ENCODE measurements around the gene PHF13. TPM values are rescaled to one million over a fixed set of nuclear protein-coding genes. Genes with fewer than 3 reads are reported as not detected.

PHF13 gene
- total and polyA plus RNA-seq, 7 experiments from 2014 or later: 4.4 to 14.3 (median 8.0) TPM

DNA sequence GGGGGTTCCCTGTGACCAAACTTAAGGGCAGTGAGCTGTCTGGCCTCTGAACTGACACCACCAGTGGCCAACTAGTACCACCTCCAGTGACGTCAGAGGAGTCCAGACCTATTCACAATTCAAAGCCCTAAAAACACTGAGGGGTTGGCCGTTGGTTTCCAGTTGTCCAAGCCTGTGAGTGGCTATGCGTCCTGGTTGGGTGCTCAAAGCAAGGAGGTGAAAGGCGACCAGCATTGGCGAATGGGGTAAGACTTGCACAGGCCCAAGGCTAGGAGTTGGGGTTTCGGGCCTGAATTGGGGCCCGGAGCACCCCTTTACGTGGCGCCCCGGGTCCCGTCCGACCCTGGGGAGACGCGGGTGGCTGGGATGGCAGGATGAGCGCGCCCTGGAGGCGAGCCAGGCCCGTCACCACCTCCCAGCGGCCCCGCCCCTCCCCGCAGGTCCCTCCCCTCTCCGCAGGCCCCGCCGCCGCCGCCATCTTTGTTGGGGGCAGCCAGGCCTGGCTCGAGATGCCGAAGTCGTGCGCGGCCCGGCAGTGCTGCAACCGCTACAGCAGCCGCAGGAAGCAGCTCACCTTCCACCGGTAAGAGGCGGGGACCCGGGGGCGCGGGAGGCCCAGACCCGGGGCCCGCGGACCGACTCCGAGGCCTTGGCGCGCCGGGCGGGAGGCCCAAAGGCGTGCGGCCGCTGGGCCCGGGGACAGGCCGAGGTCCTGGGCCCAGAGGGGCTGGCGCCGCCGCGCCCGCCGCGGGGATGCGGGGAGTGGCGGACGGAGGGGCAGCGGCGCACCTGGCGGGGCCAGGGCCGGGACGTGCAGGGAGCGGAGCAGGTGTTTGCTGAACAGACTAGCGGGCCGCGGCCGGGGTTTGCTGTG is 11.4 kb downstream of the PHF13 start, which contains the start of gene THAP3:
THAP3 (plus strand) TSS at position 159 of the 874 bp plus-strand sequence; CDS start at position 510, 351 bp downstream.
- peaks cover 11 to 39% (median 30%) of the 10 kb centered on the region in 7 donors for H3K4me1 Mint-ChIP-seq
- ChIA-PET POLR2A (interaction anchor here (0.6 to 14.2 kb wide), 5 partner anchors 9 to 439 kb away, joined by 3 to 246 read pairs (median 5); partner anchors contain the start of genes KLHL21 and PHF13), CTCF (interaction anchor here (1.0 to 2.0 kb wide), 3 partner anchors 21 to 27 kb away, joined by 3 to 8 read pairs (median 7); no protein-coding TSS in a partner anchor)
- peak; percentile 99 for ATAC-seq
- DNase-seq: peak; percentile 77 to 90 (median 87)
- peaks cover 0 to 16% (median 5%) of the 10 kb centered on the region in 5 donors for H3K36me3 Mint-ChIP-seq
- H3K9me3 Mint-ChIP-seq: no peaks in the 10 kb centered on the region
- peak within 1 kb of the TSS; percentile 72 to 96 (median 86) for H3K27ac Mint-ChIP-seq
- Histone ChIP-seq H3K4me1 (ENCODE audit: control insufficient read depth in 2 of 2, insufficient read depth in 2 of 2, low read length in 2 of 2) (peaks cover 13 to 18% of the 10 kb centered on the region in 2 donors), H3K9me3 (ENCODE audit: control insufficient read depth in 2 of 3, low read length in 3 of 3) (no peaks in the 10 kb centered on the region), H3K4me3 (ENCODE audit: low read length) (peak within 1 kb of the TSS; percentile 52), H3K36me3 (ENCODE audit: control insufficient read depth in 2 of 3, insufficient read depth in 3 of 3, low read length in 3 of 3) (peaks cover 0 to 51% (median under 1%) of the 10 kb centered on the region in 3 experiments), H3K27ac (ENCODE audit: low read depth, low read length) (peak within 1 kb of the TSS; percentile 78), H3K27me3 (ENCODE audit: control insufficient read depth in 2 of 2, insufficient read depth in 2 of 2, low read length in 2 of 2) (no peaks in the 10 kb centered on the region)
- H3K27me3 Mint-ChIP-seq: no peaks in the 10 kb centered on the region
- peak within 1 kb of the TSS; percentile 86 to 97 (median 92) for H3K4me3 Mint-ChIP-seq
- intact Hi-C loops (cut with micrococcal nuclease): loop anchor here (1.0 to 5.0 kb wide), 10 partner anchors 12 to 426 kb away; partner anchors contain the start of genes NOL9 (in 2 of the 2), PHF13 (in 2 of the 2), ZBTB48 (in 2 of the 2) and ACOT7 (in 1 of the 2)

DNA sequence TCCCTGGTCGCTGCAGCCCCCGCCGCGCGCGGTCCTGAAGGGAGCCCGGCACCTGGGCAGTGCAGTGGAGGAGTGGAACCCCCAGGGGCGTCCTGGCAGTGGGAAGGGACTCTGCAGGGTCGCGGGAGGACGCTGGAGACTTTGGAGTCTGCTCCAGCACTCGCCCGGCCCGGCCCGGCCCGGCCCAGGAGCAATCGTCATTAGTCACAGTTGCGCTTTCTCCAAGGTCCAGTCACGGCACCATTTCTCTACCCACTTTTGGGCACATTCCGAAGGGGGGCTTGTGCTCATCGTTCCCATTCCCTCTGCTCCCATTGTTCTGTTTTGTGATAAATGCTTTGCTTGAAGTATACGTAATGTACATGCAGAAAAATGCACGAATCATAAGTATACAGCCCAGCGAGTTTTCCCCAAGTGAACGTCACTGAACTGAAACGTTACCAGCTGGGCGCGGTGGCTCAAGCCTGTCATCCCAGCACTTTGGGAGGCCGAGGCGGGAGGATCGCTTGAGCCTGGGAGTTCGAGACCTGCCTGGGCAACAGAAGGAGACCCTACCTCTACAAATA is 12.1 kb downstream of the PHF13 start:
- Histone ChIP-seq H3K27ac (ENCODE audit: low read depth, low read length) (peak overlapping the region; percentile 78), H3K36me3 (ENCODE audit: control insufficient read depth in 2 of 3, insufficient read depth in 3 of 3, low read length in 3 of 3) (peaks cover 0 to 52% (median 5%) of the 10 kb centered on the region in 3 experiments)

DNA sequence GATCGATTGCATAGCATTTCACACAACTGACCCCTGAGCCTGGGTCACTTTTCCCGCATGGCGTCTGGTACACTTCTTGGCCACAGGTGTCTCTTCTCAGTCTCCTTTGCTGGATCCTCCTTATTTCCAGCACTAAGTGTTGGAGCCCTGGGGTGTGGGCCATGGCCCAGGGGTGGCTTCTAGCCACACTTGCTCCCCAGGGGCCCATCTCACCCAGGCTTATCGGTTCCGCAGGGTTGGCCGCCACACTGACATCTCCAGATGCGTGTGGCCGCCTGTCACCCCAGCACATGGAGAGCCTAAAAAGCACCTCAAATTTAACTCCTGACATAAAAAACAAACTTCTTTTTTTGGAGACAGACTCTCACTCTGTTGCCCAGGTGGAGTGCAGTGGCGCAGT is 13.5 kb downstream of the PHF13 start:
- POLR2A ChIA-PET: interaction anchor here (1.5 to 14.2 kb wide), 2 partner anchors 15 to 23 kb away, joined by 4 to 246 read pairs; partner anchors contain the start of gene KLHL21
- ATAC-seq (no peak), DNase-seq (no peak)
- no peak overlapping the region for H3K27ac ChIP-seq (ENCODE audit: low read depth, low read length)
- no peaks in the 10 kb centered on the region for H3K27me3 ChIP-seq (ENCODE audit: control insufficient read depth in 2 of 2, insufficient read depth in 2 of 2, low read length in 2 of 2)
- Mint-ChIP-seq H3K9me3 (no peaks in the 10 kb centered on the region), H3K36me3 (peaks cover 0 to 14% (median 4%) of the 10 kb centered on the region in 5 donors), H3K4me1 (peaks cover 11 to 39% (median 30%) of the 10 kb centered on the region in 7 donors), H3K4me3 (peak overlapping the region; percentile 86 to 97 (median 92)), H3K27ac (peak overlapping the region in 6 of 9 donors; percentile 13 to 89 (median 74)), H3K27me3 (no peaks in the 10 kb centered on the region)
- H3K4me3 ChIP-seq (ENCODE audit: low read length): no peak overlapping the region
- intact Hi-C loops (cut with micrococcal nuclease): loop anchor here (5.0 kb wide), 3 partner anchors 75 to 235 kb away; partner anchors contain the start of genes ACOT7 (in 1 of the 2) and DNAJC11 (in 1 of the 2)
- H3K9me3 ChIP-seq (ENCODE audit: control insufficient read depth in 2 of 3, low read length in 3 of 3): no peaks in the 10 kb centered on the region
- peaks cover 13 to 18% of the 10 kb centered on the region in 2 donors for H3K4me1 ChIP-seq (ENCODE audit: control insufficient read depth in 2 of 2, insufficient read depth in 2 of 2, low read length in 2 of 2)
- peaks cover 0 to 47% (median 5%) of the 10 kb centered on the region in 3 experiments for H3K36me3 ChIP-seq (ENCODE audit: control insufficient read depth in 2 of 3, insufficient read depth in 3 of 3, low read length in 3 of 3)
- CTCF ChIA-PET: interaction anchor here (0.6 to 1.1 kb wide), 2 partner anchors 71 to 137 kb away, joined by 3 to 4 read pairs; no protein-coding TSS in a partner anchor

More for the DNA sequence above, 12.1 kb downstream of the PHF13 start:
- H3K4me3 ChIP-seq (ENCODE audit: low read length): peak overlapping the region; percentile 52
- intact Hi-C loops (cut with micrococcal nuclease): loop anchor here (1.0 to 5.0 kb wide), 10 partner anchors 12 to 426 kb away; partner anchors contain the start of genes NOL9 (in 2 of the 2), PHF13 (in 2 of the 2), ZBTB48 (in 2 of the 2) and ACOT7 (in 1 of the 2)
- no peaks in the 10 kb centered on the region for H3K9me3 ChIP-seq (ENCODE audit: control insufficient read depth in 2 of 3, low read length in 3 of 3)
- no peaks in the 10 kb centered on the region for H3K27me3 ChIP-seq (ENCODE audit: control insufficient read depth in 2 of 2, insufficient read depth in 2 of 2, low read length in 2 of 2)
- peaks cover 13 to 18% of the 10 kb centered on the region in 2 donors for H3K4me1 ChIP-seq (ENCODE audit: control insufficient read depth in 2 of 2, insufficient read depth in 2 of 2, low read length in 2 of 2)
- ChIA-PET CTCF (interaction anchor here (1.1 kb wide), 1 partner anchor 136 kb away, joined by 3 read pairs; no protein-coding TSS in a partner anchor), POLR2A (interaction anchor here (1.0 to 14.2 kb wide), 3 partner anchors 13 to 46 kb away, joined by 3 to 246 read pairs (median 4); partner anchors contain the start of genes KLHL21 and ZBTB48)
- H3K36me3 Mint-ChIP-seq: peaks cover 0 to 14% (median 4%) of the 10 kb centered on the region in 5 donors
- H3K9me3 Mint-ChIP-seq: no peaks in the 10 kb centered on the region
- H3K4me1 Mint-ChIP-seq: peaks cover 11 to 39% (median 30%) of the 10 kb centered on the region in 7 donors
- DNase-seq: peak in 1 of 9 donors; percentile 3
- H3K27ac Mint-ChIP-seq: peak overlapping the region; percentile 67 to 96 (median 85)
- no peaks in the 10 kb centered on the region for H3K27me3 Mint-ChIP-seq
- ATAC-seq: peak; percentile 36
- peak overlapping the region; percentile 86 to 97 (median 92) for H3K4me3 Mint-ChIP-seq

DNA sequence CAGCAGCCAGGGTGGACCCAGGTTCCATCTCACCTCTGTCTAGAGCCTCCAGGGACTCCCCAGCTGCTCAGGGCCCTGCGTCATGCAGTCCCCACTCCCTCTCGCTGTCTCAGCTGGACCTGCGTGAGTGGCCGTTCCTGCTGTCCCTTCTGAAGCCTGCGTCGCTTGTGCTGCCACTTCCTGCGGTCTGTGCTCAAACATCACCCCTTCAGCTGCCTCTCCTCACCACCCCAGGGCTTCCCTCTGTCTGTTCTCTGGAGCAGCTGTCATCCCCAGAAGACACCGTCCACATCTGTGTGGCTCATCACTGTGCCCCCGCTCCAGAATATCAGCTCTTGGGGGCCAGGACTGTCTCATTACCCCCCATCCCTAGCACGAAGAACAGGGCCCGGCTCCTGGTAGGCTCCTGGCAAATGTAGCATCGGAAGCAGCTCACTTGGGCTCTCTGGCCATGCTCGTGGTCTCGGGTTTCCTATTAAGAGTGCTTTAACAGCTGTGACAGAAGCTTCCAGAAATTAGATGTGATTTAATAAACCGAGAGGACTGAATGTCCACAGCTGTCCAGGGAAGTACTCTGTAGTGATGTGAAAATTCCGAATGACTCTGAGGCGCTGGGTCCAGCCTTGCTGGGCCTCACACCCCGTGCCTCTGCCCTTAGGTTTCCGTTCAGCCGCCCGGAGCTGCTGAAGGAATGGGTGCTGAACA is 14.5 kb downstream of the PHF13 start:
- Histone ChIP-seq H3K4me1 (ENCODE audit: control insufficient read depth in 2 of 2, insufficient read depth in 2 of 2, low read length in 2 of 2) (peaks cover 13 to 18% of the 10 kb centered on the region in 2 donors), H3K9me3 (ENCODE audit: control insufficient read depth in 2 of 3, low read length in 3 of 3) (no peaks in the 10 kb centered on the region), H3K27ac (ENCODE audit: low read depth, low read length) (no peak overlapping the region), H3K36me3 (ENCODE audit: control insufficient read depth in 2 of 3, insufficient read depth in 3 of 3, low read length in 3 of 3) (peaks cover 0 to 49% (median 9%) of the 10 kb centered on the region in 3 experiments), H3K27me3 (ENCODE audit: control insufficient read depth in 2 of 2, insufficient read depth in 2 of 2, low read length in 2 of 2) (no peaks in the 10 kb centered on the region), H3K4me3 (ENCODE audit: low read length) (no peak overlapping the region)
- DNase-seq (no peak), ATAC-seq (no peak)
- ChIA-PET POLR2A (interaction anchor here (1.2 to 14.2 kb wide), 2 partner anchors 16 to 24 kb away, joined by 6 to 246 read pairs; partner anchors contain the start of gene KLHL21), CTCF (interaction anchor here (0.9 kb wide), 1 partner anchor 205 kb away, joined by 3 read pairs; no protein-coding TSS in a partner anchor)
- H3K27me3 Mint-ChIP-seq: no peaks in the 10 kb centered on the region
- intact Hi-C loops (cut with micrococcal nuclease): loop anchor here (5.0 kb wide), 3 partner anchors 74 to 236 kb away; partner anchors contain the start of genes ACOT7 (in 1 of the 2) and DNAJC11 (in 1 of the 2)
- H3K27ac Mint-ChIP-seq: peak overlapping the region in 6 of 9 donors; percentile 40 to 86 (median 70)
- peak overlapping the region in 9 of 10 donors; percentile 30 to 92 (median 68) for H3K4me3 Mint-ChIP-seq
- H3K36me3 Mint-ChIP-seq: peaks cover 0 to 14% (median 4%) of the 10 kb centered on the region in 5 donors
- H3K4me1 Mint-ChIP-seq: peaks cover 11 to 39% (median 30%) of the 10 kb centered on the region in 7 donors
- no peaks in the 10 kb centered on the region for H3K9me3 Mint-ChIP-seq

DNA sequence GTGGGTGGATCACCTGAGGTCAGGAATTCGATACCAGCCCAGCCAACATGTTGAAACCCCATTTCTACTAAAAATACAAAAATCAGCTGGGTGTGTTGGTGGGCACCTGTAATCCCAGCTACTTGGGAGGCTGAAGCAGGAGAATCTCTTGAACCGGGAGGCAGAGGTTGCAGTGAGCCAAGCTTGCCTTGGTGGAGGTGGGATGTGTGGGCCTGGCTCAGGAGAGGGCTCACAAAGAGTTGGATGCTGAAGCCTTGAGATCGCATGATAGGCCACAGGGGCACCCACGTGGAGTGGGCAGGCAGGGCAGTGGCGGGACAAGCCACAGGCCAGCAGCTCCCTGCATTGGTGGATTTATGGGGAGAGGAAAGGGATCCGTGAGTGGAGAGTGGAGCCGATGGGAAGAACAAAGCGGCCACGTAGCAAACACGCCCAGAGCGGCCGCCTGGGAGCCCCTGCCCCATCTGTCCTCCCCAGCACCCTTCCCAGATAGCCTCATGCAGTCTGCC is 15.5 kb downstream of the PHF13 start:
- no peak for ATAC-seq
- Histone ChIP-seq H3K4me3 (ENCODE audit: low read length) (no peak overlapping the region), H3K9me3 (ENCODE audit: control insufficient read depth in 2 of 3, low read length in 3 of 3) (no peaks in the 10 kb centered on the region), H3K36me3 (ENCODE audit: control insufficient read depth in 2 of 3, insufficient read depth in 3 of 3, low read length in 3 of 3) (peaks cover 0 to 60% (median 9%) of the 10 kb centered on the region in 3 experiments), H3K27me3 (ENCODE audit: control insufficient read depth in 2 of 2, insufficient read depth in 2 of 2, low read length in 2 of 2) (no peaks in the 10 kb centered on the region), H3K27ac (ENCODE audit: low read depth, low read length) (no peak overlapping the region), H3K4me1 (ENCODE audit: control insufficient read depth in 2 of 2, insufficient read depth in 2 of 2, low read length in 2 of 2) (peaks cover 13 to 18% of the 10 kb centered on the region in 2 donors)
- peaks cover 11 to 35% (median 27%) of the 10 kb centered on the region in 7 donors for H3K4me1 Mint-ChIP-seq
- intact Hi-C loops (cut with micrococcal nuclease): loop anchor here (5.0 kb wide), 3 partner anchors 73 to 237 kb away; partner anchors contain the start of genes ACOT7 (in 1 of the 2) and DNAJC11 (in 1 of the 2)
- H3K4me3 Mint-ChIP-seq: no peak overlapping the region
- peaks cover 0 to 12% (median 4%) of the 10 kb centered on the region in 5 donors for H3K36me3 Mint-ChIP-seq
- H3K27me3 Mint-ChIP-seq: no peaks in the 10 kb centered on the region
- POLR2A ChIA-PET: interaction anchor here (1.2 to 14.2 kb wide), 3 partner anchors 9 to 25 kb away, joined by 3 to 246 read pairs (median 6); partner anchors contain the start of gene KLHL21
- CTCF ChIA-PET: interaction anchor here (0.9 to 1.1 kb wide), 2 partner anchors 17 to 206 kb away, joined by 3 to 6 read pairs; no protein-coding TSS in a partner anchor
- no peaks in the 10 kb centered on the region for H3K9me3 Mint-ChIP-seq
- H3K27ac Mint-ChIP-seq: peak overlapping the region in 2 of 9 donors; percentile 17 to 19
- DNase-seq: no peak
